H1 (cell line): ENCODE data around the gene TLCD3A. TPM values are rescaled to one million over a fixed set of nuclear protein-coding genes. Genes with fewer than 3 reads are reported as not detected.
"Not testable (repeated sequence)": the region's sequence is repeated elsewhere in the genome, so short reads cannot be mapped to it uniquely, and the experiment has no call there.

Source experiments
- CTCF ChIA-PET: fragments of 300-600 bp; sonication (Branson Sonifier 250); formaldehyde crosslinking; loops from one replicate; lab custom pipeline; 2021; ENCODE audit not compliant: partially characterized antibody; lab: Charles Lee
- POLR2A ChIA-PET: fragments of 300-600 bp; sonication (Branson Sonifier 250); formaldehyde crosslinking; loops from one replicate; lab custom pipeline; 2021; ENCODE audit warnings: inconsistent platforms; ENCODE audit not compliant: partially characterized antibody; lab: Charles Lee
- DNase-seq, 2 experiments: peaks; one replicate each; pipeline versions ENCODE4 v3.0.0 to v3.0.0-alpha.2; 2010 to 2022; ENCODE audit warnings: low spot score in 2 of 2, low read depth in 1 of 2, mixed read lengths in 1 of 2
- FAIRE-seq: peaks from 2 replicates; lab custom pipeline; 2011; peaks lifted over from hg19 to GRCh38; lab: Jason Lieb, UNC
- H2AFZ ChIP-seq: 2 replicates; pipeline ENCODE4 v1.8.1; 2012; ENCODE audit warnings: low read length, inconsistent platforms
- H2AK5ac ChIP-seq: 2 replicates; pipeline ENCODE4 v1.6.1; 2013; ENCODE audit warnings: low read depth, low read length
- H2BK120ac ChIP-seq: replicated peaks from 2 replicates; pipeline ENCODE3; 2013; ENCODE audit warnings: low read depth, low read length, inconsistent platforms
- H2BK12ac ChIP-seq: 2 replicates; pipeline ENCODE4 v1.6.1; 2013; ENCODE audit warnings: low read depth, low read length
- H2BK15ac ChIP-seq: 2 replicates; pipeline ENCODE4 v1.6.1; 2013; ENCODE audit warnings: low read length
- H2BK20ac ChIP-seq: 2 replicates; pipeline ENCODE4 v1.6.1; 2013; ENCODE audit warnings: low read length
- H2BK5ac ChIP-seq: 2 replicates; pipeline ENCODE4 v1.6.1; 2013; ENCODE audit warnings: low read depth, low read length
- H3K14ac ChIP-seq: 2 replicates; pipeline ENCODE4 v1.6.1; 2013; ENCODE audit warnings: inconsistent platforms; ENCODE audit not compliant: insufficient read length
- H3K18ac ChIP-seq: 2 replicates; pipeline ENCODE4 v1.6.1; 2013; ENCODE audit warnings: low read length; ENCODE audit errors: extremely low read depth
- H3K23ac ChIP-seq: 2 replicates; pipeline ENCODE4 v1.6.1; 2013; ENCODE audit warnings: inconsistent platforms; ENCODE audit not compliant: insufficient read length
- H3K23me2 ChIP-seq: 2 replicates; pipeline ENCODE4 v1.6.1; 2013; ENCODE audit warnings: low read depth, low read length
- H3K27ac ChIP-seq: 2 replicates; pipeline ENCODE4 v1.6.1; 2011; ENCODE audit warnings: low read depth, low read length, inconsistent platforms
- H3K27me3 ChIP-seq, 4 experiments: replicated peaks in 1 of 4; 1 replicate in 1 of 4; 2 replicates in 3 of 4; pipeline versions ENCODE4 v1.6.1 to v1.8.1; 2011 to 2013; ENCODE audit warnings: low read length in 3 of 4, mild to moderate bottlenecking in 3 of 4, inconsistent platforms in 2 of 4, mixed read lengths in 2 of 4, moderate library complexity in 1 of 4; ENCODE audit not compliant: control insufficient read depth in 3 of 4, insufficient read depth in 3 of 4; ENCODE audit errors: extremely low read depth in 1 of 4
- H3K36me3 ChIP-seq, 4 experiments: 2 replicates each; pipeline versions ENCODE4 v1.6.1 to v1.8.1; 2011 to 2013; ENCODE audit warnings: mild to moderate bottlenecking in 4 of 4, low read length in 3 of 4, moderate library complexity in 2 of 4, control low read depth in 1 of 4, inconsistent platforms in 1 of 4; ENCODE audit not compliant: insufficient read depth in 4 of 4, control insufficient read depth in 2 of 4
- H3K4ac ChIP-seq: replicated peaks from 2 replicates; pipeline ENCODE3; 2013; ENCODE audit warnings: low read length, low read depth, mixed read lengths, inconsistent platforms; ENCODE audit not compliant: insufficient read length
- H3K4me1 ChIP-seq, 4 experiments: replicated peaks in 1 of 4; 1 replicate in 1 of 4; 2 replicates in 3 of 4; pipeline versions ENCODE4 v1.6.1 to v1.8.1; 2011 to 2013; ENCODE audit warnings: low read length in 3 of 4, inconsistent platforms in 2 of 4, mixed read lengths in 1 of 4; ENCODE audit not compliant: insufficient read depth in 4 of 4, control insufficient read depth in 3 of 4
- H3K4me2 ChIP-seq, 2 experiments: 2 replicates each; pipeline versions ENCODE4 v1.6.1 to v1.8.1; 2011 to 2013; ENCODE audit warnings: low read depth in 2 of 2, low read length in 2 of 2, control low read depth in 1 of 2, inconsistent platforms in 1 of 2, mild to moderate bottlenecking in 1 of 2; ENCODE audit not compliant: insufficient read depth in 1 of 2
- H3K4me3 ChIP-seq, 4 experiments: fragments of 200-600, 300-600 bp in 1 of 4; sonication (generic), shearing (Covaris generic), sonication (Bioruptor Twin) in 1 of 4; 2 replicates each; pipeline versions ENCODE4 v1.5.1 to v1.8.1; 2011 to 2016; ENCODE audit warnings: low read length in 4 of 4, low read depth in 3 of 4, control low read depth in 2 of 4, inconsistent platforms in 2 of 4, mild to moderate bottlenecking in 2 of 4, mixed read lengths in 1 of 4, moderate library complexity in 1 of 4; ENCODE audit not compliant: insufficient read depth in 2 of 4; ENCODE audit errors: extremely low read depth in 1 of 4
- H3K56ac ChIP-seq: replicated peaks from 2 replicates; pipeline ENCODE3; 2013; ENCODE audit warnings: low read depth, mild to moderate bottlenecking, mixed read lengths, low read length, inconsistent platforms; ENCODE audit not compliant: insufficient read length
- H3K79me1 ChIP-seq: 2 replicates; pipeline ENCODE4 v1.6.1; 2013; ENCODE audit warnings: low read depth, low read length, control low read depth
- H3K79me2 ChIP-seq, 2 experiments: 2 replicates each; pipeline versions ENCODE4 v1.6.1 to v1.8.1; 2012 to 2013; ENCODE audit warnings: low read length in 2 of 2, mild to moderate bottlenecking in 2 of 2, inconsistent platforms in 1 of 2; ENCODE audit not compliant: insufficient read depth in 2 of 2, control insufficient read depth in 1 of 2
- H3K9ac ChIP-seq, 4 experiments: replicated peaks in 1 of 4; 1 replicate in 1 of 4; 2 replicates in 3 of 4; pipeline versions ENCODE4 v1.6.1 to v1.8.1; 2011 to 2013; ENCODE audit warnings: low read depth in 3 of 4, low read length in 3 of 4, control low read depth in 2 of 4, mild to moderate bottlenecking in 2 of 4, moderate library complexity in 2 of 4, inconsistent platforms in 1 of 4; ENCODE audit errors: extremely low read depth in 1 of 4
- H3K9me3 ChIP-seq, 2 experiments: 2 replicates each; pipeline versions ENCODE4 v1.6.1 to v1.8.1; 2012 to 2013; ENCODE audit warnings: mild to moderate bottlenecking in 2 of 2, moderate library complexity in 2 of 2, control low read depth in 1 of 2, inconsistent platforms in 1 of 2, low read depth in 1 of 2, low read length in 1 of 2, mixed read lengths in 1 of 2; ENCODE audit not compliant: insufficient read depth in 2 of 2
- H4K20me1 ChIP-seq, 2 experiments: replicated peaks in 1 of 2; 2 replicates each; pipeline versions ENCODE3 to v1.8.1; 2011 to 2013; ENCODE audit warnings: inconsistent platforms in 2 of 2, low read length in 2 of 2, mild to moderate bottlenecking in 1 of 2; ENCODE audit not compliant: insufficient read depth in 2 of 2, control insufficient read depth in 1 of 2
- H4K5ac ChIP-seq: 2 replicates; pipeline ENCODE4 v1.6.1; 2013; ENCODE audit warnings: low read length, low read depth, mixed read lengths, inconsistent platforms; ENCODE audit not compliant: insufficient read length
- H4K8ac ChIP-seq: 2 replicates; pipeline ENCODE4 v1.8.0; 2013; ENCODE audit warnings: mild to moderate bottlenecking, moderate library complexity, low read length, inconsistent platforms; ENCODE audit not compliant: insufficient read depth; ENCODE audit errors: extremely low read depth
- H4K91ac ChIP-seq: replicated peaks from 2 replicates; pipeline ENCODE3; 2013; ENCODE audit warnings: low read length, mixed read lengths, inconsistent platforms; ENCODE audit not compliant: insufficient read length
- WGBS, 2 experiments: shearing (Covaris generic) in 1 of 2; methylation state at CpG; one replicate each; pipeline versions ENCODE4 v1.1.6 to v1.1.7; 2013 to 2015; ENCODE audit warnings: low lambda C conversion rate in 2 of 2, mixed read lengths in 2 of 2, inconsistent platforms in 1 of 2, low coverage in 1 of 2, missing lambda C conversion rate in 1 of 2; ENCODE audit not compliant: insufficient replicate concordance in 2 of 2, insufficient coverage in 1 of 2, insufficient read length in 1 of 2; ENCODE audit errors: extremely low coverage in 1 of 2, missing lambda C conversion rate in 1 of 2; 5-methylcytosine and 5-hydroxymethylcytosine counted together
- polyA plus RNA-seq, 7 experiments: library from polyadenylated mRNA; depleted of rRNA in 3 of 7; stranded (reverse) in 5 of 7; unstranded in 2 of 7; fragments of >200 nt in 5 of 7; fragments of 200-250 nt in 2 of 7; gene quantifications; 1 replicate in 5 of 7; 2 replicates in 1 of 7; 4 replicates in 1 of 7; pipeline versions ENCODE4 v1.2.1 to v1.2.3, GENCODE V29; 2011 to 2013; ENCODE audit warnings: missing spikeins in 2 of 7, mixed read lengths in 2 of 7
- total RNA-seq: library from RNA; stranded (reverse); fragmentation: NEBNext Ultra II Directional; extraction: Animal tissue kit (Norgen Biotek cat#: 25700); gene quantifications from 2 replicates; pipeline ENCODE4 v1.2.1, GENCODE V29; 2021

TLCD3A gene
- total and polyA plus RNA-seq, 2 of the 8 experiments (the other 6 are each of a cell fraction or from before 2014, with no cell fraction given), result 26.1 to 48.8 TPM

DNA sequence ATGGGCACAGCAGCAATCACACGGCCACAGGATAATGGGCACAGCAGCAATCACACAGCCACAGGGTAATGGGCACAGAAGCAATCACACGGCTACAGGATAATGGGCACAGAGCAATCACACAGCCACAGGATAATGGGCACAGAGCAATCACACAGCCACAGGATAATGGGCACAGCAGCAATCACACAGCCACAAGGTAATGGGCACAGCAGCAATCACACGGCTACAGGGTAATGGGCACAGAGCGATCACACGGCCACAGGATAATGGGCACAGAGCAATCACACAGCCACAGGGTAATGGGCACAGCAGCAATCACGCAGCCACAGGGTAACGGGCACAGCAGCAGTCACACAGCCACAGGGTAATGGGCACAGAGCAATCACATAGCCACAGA lies 17.0 kb downstream of the TLCD3A start:
- H3K23me2 ChIP-seq, result peaks cover 11% of the 10 kb centered on the region
- not testable (repeated sequence) for H3K27ac ChIP-seq, H2AFZ ChIP-seq, H3K9me3 ChIP-seq, H3K14ac ChIP-seq, H3K4me2 ChIP-seq, H2BK12ac ChIP-seq, H4K5ac ChIP-seq, DNase-seq, H3K23ac ChIP-seq, H2BK5ac ChIP-seq, H3K27me3 ChIP-seq, H3K4me3 ChIP-seq, FAIRE-seq, H3K18ac ChIP-seq, H3K4ac ChIP-seq, H3K9ac ChIP-seq, H2BK120ac ChIP-seq, H3K56ac ChIP-seq, H2BK20ac ChIP-seq, H4K91ac ChIP-seq, H4K8ac ChIP-seq, H2AK5ac ChIP-seq, H2BK15ac ChIP-seq
- peaks cover 22% of the 10 kb centered on the region for H3K79me1 ChIP-seq
- peaks cover 3 to 47% of the 10 kb centered on the region in 2 experiments; a peak in 3 of 4 replicates for H3K79me2 ChIP-seq
- CTCF ChIA-PET, result interaction anchor here (2.2 kb wide), 1 partner anchor 247 kb away, joined by 6 read pairs; the partner anchor contains the start of gene TIMM22
- H3K4me1 ChIP-seq, result peaks cover 2 to 11% (median 6%) of the 10 kb centered on the region in 4 experiments; a peak in 6 of 7 replicates
- 76% methylated on average over 7 of the region's 7 CpGs; no CpG with 5 or more reads in 1 of the 2 experiments for WGBS, 2 experiments
- POLR2A ChIA-PET, result interaction anchor here (5.1 kb wide), 1 partner anchor 12 kb away, joined by 44 read pairs; no protein-coding TSS in a partner anchor
- H4K20me1 ChIP-seq, result peaks cover 3 to 28% of the 10 kb centered on the region in 2 experiments
- peaks cover 26 to 48% (median 36%) of the 10 kb centered on the region in 4 experiments for H3K36me3 ChIP-seq
